Stimulated activated CD4-positive, alpha-beta T cell treated with anti-CD3 and anti-CD28 coated beads, Interleukin-12 subunit alpha, Interleukin-12 subunit beta, amount 100 ng/mL, for 48 hours (primary cell): ENCODE results near the gene BCAS2.
A peak's percentile ranks its signal among the peaks of the same experiment; 100 is the strongest.
"Not testable (repeated sequence)": the region's sequence is repeated elsewhere in the genome, so short reads cannot be mapped to it uniquely, and the experiment has no call there.

Experiments
- DNase-seq, 3 donors: peaks; one replicate each; pipeline ENCODE4 v3.0.0-alpha.2; 2020; ENCODE audit warnings: low read depth in 2 of 3, low spot score in 1 of 3

Gene BCAS2

GRCh38 chr1:114581335-114582287 is at the start of gene BCAS2:
Gene BCAS2 (minus strand): TSS chr1:114581615. CDS start chr1:114581591, 24 bp downstream.
- DNase-seq = peak; percentile 89 to 93 (median 89)

GRCh38 chr1:114627107-114627506 is 45.7 kb upstream of the BCAS2 start:
- no peak for DNase-seq

- no peak for DNase-seq
Measured at GRCh38 chr1:114623364-114623763, 41.9 kb upstream of the BCAS2 start.

- DNase-seq = no peak
Measured at GRCh38 chr1:114620419-114620818, 39.0 kb upstream of the BCAS2 start.

- no peak for DNase-seq
Measured at GRCh38 chr1:114618606-114619005, 37.2 kb upstream of the BCAS2 start.

GRCh38 chr1:114610546-114611245 is 29.3 kb upstream of the BCAS2 start:
- no peak for DNase-seq

- no peak for DNase-seq
Measured at GRCh38 chr1:114609826-114610225, 28.4 kb upstream of the BCAS2 start.

GRCh38 chr1:114609026-114609425 is 27.6 kb upstream of the BCAS2 start:
- DNase-seq = no peak

- no peak for DNase-seq
Measured at GRCh38 chr1:114607223-114607622, 25.8 kb upstream of the BCAS2 start.

GRCh38 chr1:114597949-114598348 is 16.5 kb upstream of the BCAS2 start:
- DNase-seq = no peak

GRCh38 chr1:114595602-114596001 is 14.2 kb upstream of the BCAS2 start:
- no peak for DNase-seq

GRCh38 chr1:114594046-114594445 is 12.6 kb upstream of the BCAS2 start:
- no peak for DNase-seq

- DNase-seq = no peak
Measured at GRCh38 chr1:114589122-114589521, 7.7 kb upstream of the BCAS2 start.

- no peak for DNase-seq
Measured at GRCh38 chr1:114588196-114588689, 6.8 kb upstream of the BCAS2 start.

- no peak for DNase-seq
Measured at GRCh38 chr1:114587203-114587991, 6.0 kb upstream of the BCAS2 start.

GRCh38 chr1:114586513-114587047 is 5.2 kb upstream of the BCAS2 start:
- DNase-seq = no peak

- DNase-seq = no peak
Measured at GRCh38 chr1:114585231-114585630, 3.8 kb upstream of the BCAS2 start.

- no peak for DNase-seq
Measured at GRCh38 chr1:114574365-114574764, 7.0 kb downstream of the BCAS2 start.

GRCh38 chr1:114564141-114564540 is 17.3 kb downstream of the BCAS2 start:
- DNase-seq = no peak

- not testable (repeated sequence) for DNase-seq
Measured at GRCh38 chr1:114562978-114563510, 18.4 kb downstream of the BCAS2 start.

GRCh38 chr1:114561333-114561732 is 20.1 kb downstream of the BCAS2 start:
- DNase-seq = no peak
